HG03354 (cell line): ENCODE measurements around the gene ZDHHC11.
"Not testable (repeated sequence)": the region's sequence is repeated elsewhere in the genome, so short reads cannot be mapped to it uniquely, and the experiment has no call there.

Experiments
- ATAC-seq: cut with Tn5 transposase; IDR thresholded peaks from one replicate; pipeline ENCODE4 v1.9.1; 2021; ENCODE audit warnings: mild to moderate bottlenecking; ENCODE audit not compliant: unreplicated experiment, poor library complexity, severe bottlenecking

ZDHHC11 gene

DNA sequence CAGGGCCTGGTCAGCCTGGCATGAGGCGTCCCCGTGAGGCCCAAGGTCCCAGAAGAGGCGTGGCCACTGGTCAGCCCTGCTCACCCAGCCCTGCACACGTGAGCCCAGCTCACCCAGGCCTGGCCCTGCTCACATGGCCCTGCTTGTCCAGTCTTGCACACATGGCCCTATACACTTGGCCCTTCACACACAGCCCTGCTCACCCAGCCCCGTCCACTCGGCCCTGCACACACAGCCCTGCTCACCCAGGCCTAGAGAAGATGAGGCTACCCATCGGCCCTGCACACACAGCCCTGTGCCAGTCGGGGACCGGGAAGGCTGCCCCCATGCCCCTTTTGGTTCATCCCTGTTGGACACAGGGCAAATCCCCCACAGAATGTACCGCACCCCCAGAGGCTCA, 94.6 kb downstream of the ZDHHC11 start:
- no peak for ATAC-seq

- not testable (repeated sequence) for ATAC-seq
Measured at GRCh38 chr5:754143-754632, 96.6 kb downstream of the ZDHHC11 start.

GRCh38 chr5:753567-754142, 97.1 kb downstream of the ZDHHC11 start:
- ATAC-seq, result not testable (repeated sequence)

- not testable (repeated sequence) for ATAC-seq
Measured at GRCh38 chr5:752532-753115, 98.2 kb downstream of the ZDHHC11 start.

DNA sequence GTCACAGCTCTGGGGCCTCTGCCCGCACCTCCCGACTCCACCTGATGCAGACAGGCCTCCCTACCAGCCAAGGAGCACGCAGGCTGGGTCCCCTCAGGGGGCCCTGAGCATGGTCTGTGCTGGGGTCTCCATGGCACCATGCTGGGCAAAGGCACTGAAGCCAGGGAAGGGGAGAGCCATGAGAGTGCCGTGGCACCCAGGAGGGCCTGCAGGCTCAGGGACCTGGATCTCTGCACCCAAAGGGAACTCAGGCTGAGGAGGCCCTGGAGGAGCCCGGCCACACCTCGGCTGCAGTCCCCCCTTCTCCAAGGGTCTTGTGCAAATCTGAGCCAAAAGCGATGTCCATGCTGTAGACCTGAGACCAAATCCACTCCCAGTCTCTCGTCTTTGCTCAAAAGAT, 98.8 kb downstream of the ZDHHC11 start:
- ATAC-seq, result not testable (repeated sequence)

- ATAC-seq, result no peak
Measured at GRCh38 chr5:751496-751895, 99.3 kb downstream of the ZDHHC11 start.

- not testable (repeated sequence) for ATAC-seq
Measured at GRCh38 chr5:750226-750625, 100.6 kb downstream of the ZDHHC11 start.

- no peak for ATAC-seq
Measured at GRCh38 chr5:749101-749670, 101.6 kb downstream of the ZDHHC11 start.

DNA sequence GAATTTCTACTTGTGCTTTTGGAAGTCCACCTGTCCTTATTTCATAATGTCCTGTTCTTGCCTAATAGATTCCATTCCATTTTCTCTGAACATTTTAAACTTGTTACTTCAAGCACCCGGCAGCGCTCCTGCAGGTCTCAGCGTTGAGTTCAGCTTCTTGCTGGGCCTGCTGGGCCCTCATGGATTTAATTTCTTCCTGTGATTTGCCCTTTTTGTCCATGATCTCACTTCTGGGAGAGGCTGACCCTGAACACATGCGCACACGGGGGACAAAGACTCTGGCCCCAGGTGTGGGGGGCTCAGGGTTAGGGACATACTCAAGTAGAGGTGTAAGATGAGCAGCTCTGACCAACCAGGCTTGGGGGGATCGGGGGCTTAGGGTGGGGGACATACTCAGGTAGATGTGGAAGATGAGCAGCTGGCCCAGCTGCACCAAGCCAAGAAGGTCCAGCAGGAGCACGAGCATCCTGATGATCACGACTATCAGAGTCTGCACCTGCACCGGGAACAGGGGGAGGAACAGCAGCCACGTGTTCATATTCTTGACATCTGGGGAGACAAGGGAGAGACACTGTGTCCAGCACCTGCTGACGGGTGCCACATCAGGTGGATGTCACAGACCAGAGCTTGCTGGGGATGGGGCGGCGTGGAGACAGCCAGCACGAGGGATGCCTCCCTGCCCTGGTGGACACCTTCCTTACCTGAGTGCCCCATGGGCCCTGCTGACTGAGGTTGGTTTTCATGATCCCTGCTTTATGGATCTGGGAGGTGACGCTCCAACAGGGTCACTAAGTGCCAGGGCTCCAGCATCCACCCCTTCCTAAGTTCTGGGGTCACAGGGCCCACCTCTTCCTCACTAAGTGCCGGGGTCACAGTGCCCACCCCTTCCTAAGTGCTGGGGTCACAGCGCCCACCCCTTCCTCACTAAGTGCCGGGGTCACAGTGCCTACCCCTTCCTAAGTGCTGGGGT, 102.5 kb downstream of the ZDHHC11 start:
- ATAC-seq, result not testable (repeated sequence)

DNA sequence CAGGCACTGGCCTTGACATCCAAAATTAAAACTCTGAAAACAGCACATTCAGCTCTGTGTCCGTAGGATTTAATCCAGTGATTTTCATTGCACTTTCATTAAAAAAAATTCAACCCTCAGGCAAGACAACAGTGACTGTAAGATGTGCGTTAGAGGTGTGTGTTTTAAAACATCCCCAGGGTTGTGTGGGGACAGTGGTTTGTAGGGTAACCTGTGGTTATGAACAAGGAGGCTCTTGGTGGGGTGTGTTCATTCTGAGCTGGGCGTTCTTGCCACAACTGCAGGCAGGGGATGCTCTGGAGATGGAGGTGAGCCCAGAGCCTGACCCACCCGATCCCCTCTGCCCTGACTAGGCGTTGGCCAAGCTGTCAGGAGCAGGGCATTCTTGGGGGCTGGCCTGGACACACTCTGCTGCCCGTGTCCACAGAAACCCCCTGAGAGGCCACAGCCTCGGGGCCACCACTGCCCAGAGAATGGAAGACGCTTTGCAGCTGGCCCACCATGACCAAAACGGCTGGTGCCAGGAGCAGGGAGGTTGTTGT, 103.4 kb downstream of the ZDHHC11 start:
- ATAC-seq, result not testable (repeated sequence)

DNA sequence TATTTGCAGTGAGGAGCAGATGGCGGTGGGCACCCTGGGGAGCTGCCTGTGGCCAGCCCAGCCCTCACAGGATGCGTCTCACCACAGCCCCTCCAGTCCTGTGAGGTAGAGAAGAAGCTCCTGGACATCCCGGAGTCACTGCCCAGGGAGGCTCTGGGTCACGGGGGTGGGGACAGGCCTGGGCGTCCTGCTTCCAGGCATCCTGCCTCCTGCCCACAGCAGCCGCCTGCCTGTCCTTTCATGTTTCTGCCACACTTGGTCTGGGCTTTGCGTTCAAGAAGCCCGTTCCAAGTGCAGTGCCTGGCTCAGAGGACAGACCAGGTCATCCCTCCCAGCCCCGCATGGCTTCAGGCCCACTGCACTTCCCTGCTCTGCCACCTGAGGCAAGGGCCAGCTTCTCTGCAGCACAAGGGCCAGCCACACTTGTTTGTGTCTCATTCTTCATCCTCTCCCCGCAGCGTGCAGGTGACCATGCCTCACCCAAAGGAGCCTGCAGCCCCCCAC, 104.5 kb downstream of the ZDHHC11 start:
- no peak for ATAC-seq
